Thyroid gland (tissue), 4 donors: Measurements from ENCODE around the gene HUWE1.

Experiments
- CTCF ChIP-seq, 6 experiments: fragments of 200-600 bp in 3 of 6; fragments of 450-650 bp in 3 of 6; sonication (generic) in 3 of 6; IDR thresholded peaks; one replicate each; pipeline ENCODE4 v1.5.1; 2016 to 2019; ENCODE audit warnings: antibody characterized with exemption in 6 of 6, mild to moderate bottlenecking in 2 of 6, inconsistent platforms in 1 of 6, moderate library complexity in 1 of 6
- POLR2A ChIP-seq, 2 donors: fragments of 450-650 bp; IDR thresholded peaks; one replicate each; pipeline ENCODE4 v1.6.1; 2017; ENCODE audit warnings: antibody characterized with exemption in 2 of 2, mild to moderate bottlenecking in 2 of 2, moderate library complexity in 1 of 2

GRCh38 chrX:53538781-53539180 is 147.7 kb downstream of the HUWE1 start:
- TF ChIP-seq CTCF (IDR thresholded peaks at IDR 0.05), result no peak
- no peak for TF ChIP-seq POLR2A (IDR thresholded peaks at IDR 0.05)
